ENCODE data around the gene SNX25. TPM values are rescaled to one million over a fixed set of nuclear protein-coding genes. Genes with fewer than 3 reads are reported as not detected.

The SNX25 gene
- total RNA-seq, 6 experiments from 2014 or later = 8.0 to 13.0 (median 10.5) TPM

- intact Hi-C loops (cut with DNase I) = no loop called here
- H3K36me3 ChIP-seq = no peaks in the 10 kb centered on the region
- no peak overlapping the region for H3K27ac ChIP-seq
- 83% methylated on average over 1 of the region's 1 CpG for WGBS (ENCODE audit: insufficient coverage, low coverage, low lambda C conversion rate, missing lambda C conversion rate)
- H3K4me1 ChIP-seq = no peaks in the 10 kb centered on the region
- no peak overlapping the region for H3K4me3 ChIP-seq
- ATAC-seq (no peak), DNase-seq (no peak)
- H3K9me3 ChIP-seq = no peaks in the 10 kb centered on the region
- no peaks in the 10 kb centered on the region for H3K27me3 ChIP-seq
- TF ChIP-seq CTCF (IDR thresholded peaks at IDR 0.05) (no peak), POLR2A (IDR thresholded peaks at IDR 0.05) (no peak)
Measured at GRCh38 chr4:185246453-185246852, 37.1 kb downstream of the SNX25 start.

DNA sequence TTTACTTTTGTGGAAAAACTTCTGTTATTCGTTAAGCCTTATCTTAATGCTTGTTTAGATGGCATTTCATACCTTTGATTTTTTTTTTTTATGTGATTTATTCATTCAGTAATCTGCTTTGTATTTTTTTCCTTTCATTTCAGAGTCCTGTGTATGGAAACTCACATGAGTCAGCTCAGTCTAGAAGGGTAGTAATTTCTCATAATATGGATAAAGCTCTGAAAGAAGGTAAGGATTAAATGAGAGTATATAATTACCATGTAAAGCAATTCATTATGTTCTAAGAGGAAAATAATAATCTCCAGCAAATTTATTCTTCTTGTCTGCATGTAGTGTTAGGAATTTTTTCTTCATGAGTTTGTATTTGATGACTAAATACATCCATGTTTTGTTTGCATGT lies 37.8 kb downstream of the SNX25 start:
- Histone ChIP-seq H3K36me3 (no peaks in the 10 kb centered on the region), H3K4me3 (no peak overlapping the region), H3K27me3 (no peaks in the 10 kb centered on the region), H3K27ac (no peak overlapping the region), H3K4me1 (no peaks in the 10 kb centered on the region), H3K9me3 (no peaks in the 10 kb centered on the region)
- intact Hi-C loops (cut with DNase I) = no loop called here
- ATAC-seq (no peak), DNase-seq (no peak)
- WGBS (ENCODE audit: insufficient coverage, low coverage, low lambda C conversion rate, missing lambda C conversion rate) = 82% methylated on average over 1 of the region's 1 CpG
- TF ChIP-seq CTCF (IDR thresholded peaks at IDR 0.05) (no peak), POLR2A (IDR thresholded peaks at IDR 0.05) (no peak)

DNA sequence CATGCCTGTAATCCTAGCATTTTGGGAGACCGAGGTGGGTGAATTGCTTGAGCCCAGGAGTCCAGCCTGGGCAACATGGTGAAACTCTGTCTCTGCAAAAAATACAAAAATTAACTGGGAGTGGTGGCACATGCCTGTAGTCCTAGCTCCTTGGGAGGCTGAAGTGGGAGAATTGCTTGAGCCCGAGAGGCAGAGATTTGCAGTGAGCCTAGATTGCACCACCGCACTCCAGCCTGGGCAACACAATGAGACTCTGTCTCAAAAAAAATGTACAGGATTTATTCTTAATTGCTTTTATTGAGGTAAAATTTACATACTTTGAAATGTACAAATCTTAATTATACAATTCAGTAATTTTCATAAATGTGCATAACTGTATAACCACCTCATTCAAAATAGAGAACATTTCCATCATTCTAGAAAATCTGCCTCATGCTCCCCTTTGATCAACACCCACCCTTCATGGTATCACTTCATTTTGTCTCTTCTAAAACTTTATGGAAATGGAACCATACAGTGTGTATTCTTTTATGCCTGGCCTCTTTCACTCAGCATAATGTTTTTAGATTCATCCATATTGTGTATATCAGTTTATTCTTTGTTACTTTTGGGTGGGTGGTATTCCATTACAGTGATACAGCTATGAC lies 39.1 kb downstream of the SNX25 start:
- 95% methylated on average over 3 of the region's 3 CpGs for WGBS (ENCODE audit: insufficient coverage, low coverage, low lambda C conversion rate, missing lambda C conversion rate)
- intact Hi-C loops (cut with DNase I) = no loop called here
- H3K9me3 ChIP-seq = no peaks in the 10 kb centered on the region
- no peak for DNase-seq
- H3K27ac ChIP-seq = no peak overlapping the region
- no peaks in the 10 kb centered on the region for H3K27me3 ChIP-seq
- TF ChIP-seq POLR2A (IDR thresholded peaks at IDR 0.05) = no peak
- TF ChIP-seq CTCF (IDR thresholded peaks at IDR 0.05) = no peak
- H3K4me1 ChIP-seq = no peaks in the 10 kb centered on the region
- H3K36me3 ChIP-seq = no peaks in the 10 kb centered on the region
- ATAC-seq = no peak
- no peak overlapping the region for H3K4me3 ChIP-seq

GRCh38 chr4:185249105-185249504 lies 39.7 kb downstream of the SNX25 start:
- TF ChIP-seq POLR2A (IDR thresholded peaks at IDR 0.05) (no peak), CTCF (IDR thresholded peaks at IDR 0.05) (no peak)
- WGBS (ENCODE audit: insufficient coverage, low coverage, low lambda C conversion rate, missing lambda C conversion rate) = 82% methylated on average over 2 of the region's 2 CpGs
- no peaks in the 10 kb centered on the region for H3K9me3 ChIP-seq
- no peak for DNase-seq
- no peaks in the 10 kb centered on the region for H3K36me3 ChIP-seq
- H3K27ac ChIP-seq = no peak overlapping the region
- no peak for ATAC-seq
- H3K4me1 ChIP-seq = no peaks in the 10 kb centered on the region
- H3K4me3 ChIP-seq = no peak overlapping the region
- intact Hi-C loops (cut with DNase I) = no loop called here
- H3K27me3 ChIP-seq = no peaks in the 10 kb centered on the region

GRCh38 chr4:185254434-185254833 lies 45.0 kb downstream of the SNX25 start:
- whole genome bisulfite sequencing (ENCODE audit: insufficient coverage, low coverage, low lambda C conversion rate, missing lambda C conversion rate) = 63% methylated on average over 5 of the region's 5 CpGs
- Histone ChIP-seq H3K36me3 (no peaks in the 10 kb centered on the region), H3K27ac (no peak overlapping the region), H3K4me3 (no peak overlapping the region), H3K9me3 (no peaks in the 10 kb centered on the region), H3K4me1 (no peaks in the 10 kb centered on the region), H3K27me3 (no peaks in the 10 kb centered on the region)
- ATAC-seq (no peak), DNase-seq (no peak)
- no peak for TF ChIP-seq POLR2A (IDR thresholded peaks at IDR 0.05)
- no peak for TF ChIP-seq CTCF (IDR thresholded peaks at IDR 0.05)
- intact Hi-C loops (cut with DNase I) = no loop called here
